Renal cortical epithelial cell (primary cell): Measurements from ENCODE around the gene TMEM254. TPM values are rescaled to one million over a fixed set of nuclear protein-coding genes. Genes with fewer than 3 reads are reported as not detected.
"Not testable (repeated sequence)": the region's sequence is repeated elsewhere in the genome, so short reads cannot be mapped to it uniquely, and the experiment has no call there.

Experiments
- DNase-seq: peaks from one replicate; pipeline ENCODE4 v3.0.0-alpha.2; 2011; ENCODE audit warnings: low read depth
- total RNA-seq: library from RNA; depleted of rRNA; stranded (reverse); fragments of >200 nt; gene quantifications from 2 replicates; pipeline ENCODE4 v1.2.3, GENCODE V29; 2014

Gene TMEM254
- total RNA-seq, 1 donor from 2014 or later = 12.1 TPM

GRCh38 chr10:80133206-80133605 lies 54.7 kb downstream of the TMEM254 start:
- no peak for DNase-seq

- not testable (repeated sequence) for DNase-seq
These were observed 55.2 kb downstream of the TMEM254 start for GRCh38 chr10:80133687-80134086.

GRCh38 chr10:80136134-80136571 lies 57.7 kb downstream of the TMEM254 start:
- no peak for DNase-seq

- DNase-seq = no peak
These were observed 58.8 kb downstream of the TMEM254 start for GRCh38 chr10:80137031-80137862.

GRCh38 chr10:80137920-80138319 lies 59.5 kb downstream of the TMEM254 start:
- DNase-seq = no peak

GRCh38 chr10:80139265-80139664 lies 60.8 kb downstream of the TMEM254 start:
- no peak for DNase-seq

- no peak for DNase-seq
These were observed 61.8 kb downstream of the TMEM254 start for GRCh38 chr10:80140251-80140650.

GRCh38 chr10:80141696-80142460 lies 63.4 kb downstream of the TMEM254 start:
- DNase-seq = no peak

Other genes starting within 250 kb of the TMEM254 start
- 0.30 TPM in 1 of 2 replicates, not detected in the other for gene SFTPD, start 129.6 kb upstream of the TMEM254 start, total RNA-seq
- not detected in 2 replicates for gene PLAC9, start 54.1 kb downstream of the TMEM254 start, total RNA-seq
- gene ANXA11, start 126.9 kb downstream of the TMEM254 start, total RNA-seq = 70.8 and 102 TPM in 2 replicates
- 0.15 TPM in 1 of 2 replicates, not detected in the other for gene MAT1A, start 211.0 kb downstream of the TMEM254 start, total RNA-seq